ENCODE measurements around the gene ARMC2.
"Not testable (repeated sequence)": the region's sequence is repeated elsewhere in the genome, so short reads cannot be mapped to it uniquely, and the experiment has no call there.

The ARMC2 gene, protein sequence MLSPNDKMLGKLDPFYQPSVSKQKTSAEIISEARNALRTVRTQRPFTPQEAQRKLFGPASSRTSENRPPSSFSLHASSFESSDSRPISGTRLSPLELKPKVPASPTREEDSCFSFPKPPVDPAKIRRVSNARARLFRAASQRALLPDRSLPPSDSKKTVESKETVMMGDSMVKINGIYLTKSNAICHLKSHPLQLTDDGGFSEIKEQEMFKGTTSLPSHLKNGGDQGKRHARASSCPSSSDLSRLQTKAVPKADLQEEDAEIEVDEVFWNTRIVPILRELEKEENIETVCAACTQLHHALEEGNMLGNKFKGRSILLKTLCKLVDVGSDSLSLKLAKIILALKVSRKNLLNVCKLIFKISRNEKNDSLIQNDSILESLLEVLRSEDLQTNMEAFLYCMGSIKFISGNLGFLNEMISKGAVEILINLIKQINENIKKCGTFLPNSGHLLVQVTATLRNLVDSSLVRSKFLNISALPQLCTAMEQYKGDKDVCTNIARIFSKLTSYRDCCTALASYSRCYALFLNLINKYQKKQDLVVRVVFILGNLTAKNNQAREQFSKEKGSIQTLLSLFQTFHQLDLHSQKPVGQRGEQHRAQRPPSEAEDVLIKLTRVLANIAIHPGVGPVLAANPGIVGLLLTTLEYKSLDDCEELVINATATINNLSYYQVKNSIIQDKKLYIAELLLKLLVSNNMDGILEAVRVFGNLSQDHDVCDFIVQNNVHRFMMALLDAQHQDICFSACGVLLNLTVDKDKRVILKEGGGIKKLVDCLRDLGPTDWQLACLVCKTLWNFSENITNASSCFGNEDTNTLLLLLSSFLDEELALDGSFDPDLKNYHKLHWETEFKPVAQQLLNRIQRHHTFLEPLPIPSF

DNA sequence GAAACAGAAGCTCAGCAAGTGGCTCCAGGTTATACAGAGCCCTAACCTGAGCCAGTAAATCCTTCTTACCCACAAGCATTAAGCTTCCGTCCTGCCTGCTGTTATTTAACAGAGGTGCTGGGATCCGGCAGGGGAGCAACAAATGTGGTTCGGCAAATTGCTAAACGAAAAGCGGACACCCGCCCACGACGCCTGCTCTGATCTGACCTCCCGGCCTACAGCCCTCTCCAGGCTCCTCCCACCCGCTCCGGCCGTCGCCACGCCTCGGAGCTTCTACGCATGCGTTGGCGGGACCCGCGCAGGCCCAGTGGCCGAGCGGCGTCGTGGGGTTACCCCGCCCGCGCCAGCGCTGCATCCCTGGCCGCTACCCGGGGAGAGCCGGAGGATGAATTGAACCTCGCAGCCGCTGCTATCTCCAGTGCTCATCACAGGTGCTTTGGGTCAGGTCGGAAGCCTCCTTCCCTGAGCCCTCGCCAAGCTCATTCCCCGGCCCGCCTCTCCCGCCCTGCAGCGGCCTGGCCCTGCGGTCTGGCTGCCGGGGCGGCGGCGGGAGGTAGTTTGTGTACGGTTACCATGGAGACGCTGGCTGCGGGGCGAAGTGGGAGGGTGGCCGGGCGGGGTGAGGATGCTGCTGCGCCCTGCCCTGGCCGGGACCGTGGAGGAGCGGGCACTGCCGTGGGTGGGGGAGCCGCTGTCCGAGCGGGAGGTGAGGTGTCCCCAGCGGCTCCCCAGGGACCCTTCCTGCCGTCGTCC is at the start of gene ARMC2:
TSS of gene ARMC2 (plus strand) at position 307 of the 753 bp plus-strand sequence. CDS start 5,846 bp downstream, outside the sequence.
- DNase-seq = peak; percentile 96

DNA sequence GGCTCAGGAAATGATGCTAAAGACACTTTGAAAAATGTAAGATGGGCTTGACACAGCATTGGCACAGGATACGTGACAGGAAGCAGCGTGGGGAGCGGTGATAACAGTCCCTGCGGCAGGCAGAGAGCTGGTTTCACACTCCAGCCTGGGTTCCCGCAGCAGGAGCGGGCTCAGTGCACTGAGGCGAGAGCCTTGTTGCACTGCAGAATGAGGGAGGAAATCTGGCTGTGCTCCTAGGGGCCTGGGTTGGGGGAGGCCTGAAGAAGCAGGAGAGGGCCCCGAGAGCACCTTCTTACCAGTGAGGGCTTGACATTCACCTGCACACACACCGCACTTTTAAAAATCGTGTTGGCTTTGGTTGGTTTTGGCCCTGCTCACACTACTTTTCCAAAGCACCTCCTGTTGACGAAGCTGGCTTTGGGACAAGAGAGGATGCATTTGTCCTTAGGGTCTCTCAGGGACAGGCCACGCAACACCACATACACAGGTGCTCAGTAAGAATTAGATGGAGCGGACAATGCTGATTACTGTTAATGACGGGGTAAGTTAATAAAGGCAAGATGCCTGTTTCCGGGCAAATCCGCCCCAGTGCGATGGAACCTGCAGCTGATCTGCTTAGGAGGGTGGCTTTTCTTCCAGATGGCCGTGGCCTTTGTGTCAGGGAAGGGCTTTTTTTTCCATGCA is 49.4 kb upstream of the ARMC2 start:
- peak; percentile 54 for DNase-seq

DNA sequence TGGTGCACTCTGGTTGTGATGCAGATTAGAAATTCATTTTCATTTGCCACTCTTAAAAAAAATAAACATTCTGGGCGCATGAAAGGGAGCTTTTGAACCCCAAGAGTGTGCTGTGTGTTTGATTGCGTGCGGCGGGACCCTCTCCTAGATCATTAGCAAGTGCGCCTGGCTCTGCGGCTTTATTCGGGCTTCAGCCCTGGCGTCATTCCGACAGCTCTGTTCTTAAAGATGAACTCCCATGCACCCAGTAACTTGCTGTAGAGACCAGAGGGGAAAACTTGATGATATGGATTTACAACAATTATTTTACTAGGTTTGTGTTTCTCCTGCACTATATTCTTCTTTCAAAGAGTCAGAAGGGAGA is 48.9 kb upstream of the ARMC2 start:
- DNase-seq = no peak

DNA sequence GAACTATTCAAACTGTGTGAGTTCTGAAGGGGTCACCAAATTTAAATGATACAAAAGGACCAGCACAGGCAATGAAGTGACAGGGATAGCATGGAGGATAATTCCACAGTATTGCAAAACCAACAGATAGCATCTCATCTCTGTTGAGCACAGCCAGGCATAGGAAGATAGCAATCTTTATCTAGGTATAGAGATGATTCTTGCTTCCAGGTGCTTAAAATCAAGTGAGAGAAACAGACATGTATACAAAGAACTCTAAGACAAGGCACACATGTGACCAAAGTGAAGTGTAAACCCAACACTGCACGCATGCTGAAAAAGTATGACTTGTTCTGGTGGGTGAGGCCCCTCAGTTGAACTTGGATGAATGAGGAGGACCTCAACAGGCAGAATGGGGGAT is 48.4 kb upstream of the ARMC2 start:
- no peak for DNase-seq

DNA sequence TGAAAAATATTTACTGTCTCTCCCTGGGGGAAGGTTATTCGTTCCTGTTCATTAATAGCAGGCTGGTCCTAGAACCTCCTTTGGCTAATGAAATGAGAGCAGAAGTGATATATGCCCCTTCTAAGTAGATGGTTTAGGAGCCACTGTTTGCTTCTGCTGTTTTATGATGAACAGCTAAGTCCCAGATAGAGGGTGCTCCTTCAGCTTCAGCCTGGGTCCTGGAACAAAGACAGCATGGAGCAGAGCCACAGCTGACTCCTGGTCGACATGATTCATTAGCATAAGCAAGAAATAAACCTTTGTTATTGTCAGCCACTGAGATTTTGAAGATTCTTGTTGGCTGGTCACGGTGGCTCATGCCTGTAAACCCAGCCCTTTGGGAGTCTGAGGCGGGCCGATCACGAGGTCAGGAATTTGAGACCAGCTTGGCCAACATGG is 47.8 kb upstream of the ARMC2 start:
- DNase-seq = no peak

DNA sequence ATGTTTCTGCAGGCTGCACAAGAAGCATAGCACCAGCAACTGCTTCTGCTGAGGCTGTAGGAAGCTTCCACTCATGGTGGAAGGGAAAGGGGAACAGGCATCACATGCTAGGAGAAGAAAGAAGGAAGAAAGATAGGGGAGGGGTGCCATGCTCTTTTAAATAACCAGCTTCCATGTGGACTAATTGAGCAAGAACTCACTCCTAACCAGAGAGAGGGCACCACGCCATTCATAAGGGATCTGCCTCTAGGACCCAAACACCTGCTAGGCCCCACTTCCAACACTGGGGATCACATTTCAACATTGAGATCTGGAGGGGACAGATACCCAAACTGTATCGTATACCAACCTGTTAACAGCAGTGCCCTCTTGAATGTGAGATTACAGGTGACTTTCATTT is 46.9 kb upstream of the ARMC2 start:
- DNase-seq = no peak

DNA sequence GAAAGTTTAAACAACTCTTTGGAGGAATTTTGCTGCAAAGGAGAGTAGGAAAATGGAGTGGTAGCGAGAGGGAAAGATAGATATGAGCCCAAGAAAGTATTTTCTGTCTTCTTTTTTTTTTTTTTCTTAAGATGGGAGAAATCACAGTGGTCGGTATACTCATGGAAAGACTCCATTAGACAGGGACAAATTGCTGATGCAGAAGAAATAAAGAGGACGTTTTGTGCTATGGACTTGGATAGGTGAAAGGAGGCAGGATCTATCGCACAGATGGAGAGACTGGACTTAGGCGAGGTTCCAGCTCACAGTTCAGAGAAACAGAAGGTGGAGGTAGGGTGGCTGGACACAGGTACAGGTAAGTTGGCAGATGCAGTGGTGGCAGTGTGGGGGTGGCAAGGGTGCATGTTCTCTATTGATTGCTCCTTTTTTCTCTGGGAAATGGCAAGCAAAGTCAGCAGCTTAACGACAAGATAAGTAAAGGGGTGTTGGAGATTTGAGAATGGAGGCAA is 44.2 kb upstream of the ARMC2 start:
- DNase-seq = no peak

DNA sequence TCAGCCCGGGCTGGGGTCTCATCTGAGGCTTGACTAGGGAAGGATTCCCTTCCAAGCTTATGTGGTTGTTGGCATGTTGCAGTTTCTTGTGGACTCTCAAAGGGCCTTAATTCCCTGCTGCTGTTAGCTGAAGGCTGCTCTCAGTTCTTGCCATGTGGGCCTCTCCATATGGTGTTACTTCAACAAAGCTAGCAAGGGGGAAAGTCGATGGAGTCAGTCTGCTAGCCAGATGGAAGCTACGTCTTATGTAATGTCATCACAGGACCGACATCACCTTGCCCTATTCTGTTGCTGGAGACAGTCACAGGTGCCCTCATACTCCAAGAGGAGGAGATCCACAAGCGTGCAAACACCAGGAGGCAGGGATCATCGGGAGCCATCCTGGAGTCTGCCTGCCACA is 43.3 kb upstream of the ARMC2 start:
- no peak for DNase-seq

DNA sequence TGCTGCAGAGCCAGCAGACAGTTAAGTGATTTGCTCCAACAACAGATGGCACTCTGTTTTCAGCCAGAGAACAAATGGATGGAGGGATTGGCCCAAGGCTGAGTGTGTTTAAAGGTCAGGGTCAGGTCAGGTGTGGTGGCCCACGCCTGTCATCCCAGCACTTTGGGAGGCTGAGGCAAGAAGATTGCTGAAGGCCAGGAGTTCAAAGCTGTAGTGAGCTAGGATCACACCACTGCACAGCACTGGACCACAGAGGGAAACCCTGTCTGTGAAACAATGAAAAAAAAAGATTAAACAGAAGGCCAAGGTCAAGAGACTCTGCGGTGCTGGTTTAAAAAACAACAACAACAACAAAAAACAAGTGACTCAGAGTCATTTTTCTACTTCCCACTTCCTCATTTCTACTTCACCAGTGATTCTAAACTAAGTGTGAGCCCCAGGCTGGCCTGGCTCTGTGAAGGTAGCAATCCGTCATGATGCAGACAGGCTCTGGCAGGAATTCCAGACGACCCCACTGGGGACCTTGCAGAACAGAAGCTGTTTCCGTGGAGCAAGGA is 42.5 kb upstream of the ARMC2 start:
- no peak for DNase-seq

DNA sequence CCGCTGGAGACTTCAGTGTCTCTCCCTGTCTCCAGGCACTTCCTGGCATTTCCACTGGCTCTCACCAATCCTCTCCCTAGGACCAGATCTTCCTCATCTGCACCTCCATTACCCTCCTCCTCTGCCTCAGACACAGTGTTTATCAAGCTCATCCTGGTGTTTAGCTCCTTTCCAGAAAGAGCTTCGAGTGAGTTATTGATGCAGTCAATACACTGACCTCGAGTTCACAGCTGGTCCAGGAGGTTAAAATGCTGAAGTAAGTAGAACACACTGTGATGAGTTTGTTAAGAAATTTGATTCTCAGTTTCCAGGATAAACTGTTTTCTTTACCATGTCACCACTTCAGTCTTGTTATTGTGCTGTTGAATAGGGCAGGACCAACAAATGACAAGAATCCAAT is 42.1 kb upstream of the ARMC2 start:
- DNase-seq = no peak

DNA sequence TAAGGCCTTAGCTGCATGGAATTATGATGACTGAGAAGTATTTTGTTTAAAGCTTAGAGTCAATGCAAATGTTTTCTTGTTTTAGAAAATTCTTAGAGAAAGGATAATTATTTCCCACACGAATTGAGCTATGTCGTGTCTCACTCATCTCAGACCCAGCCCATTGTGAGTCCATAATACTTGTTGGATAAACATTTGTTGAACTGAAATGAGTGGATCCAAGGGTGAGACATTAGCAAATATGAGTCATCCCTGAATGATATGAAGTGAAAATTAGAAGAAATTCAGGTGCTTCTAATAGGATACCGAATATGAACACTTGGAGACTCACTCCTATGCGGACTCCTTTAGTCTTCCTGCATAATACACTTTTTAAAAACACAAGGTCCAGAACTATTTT is 41.6 kb upstream of the ARMC2 start:
- DNase-seq = no peak

DNA sequence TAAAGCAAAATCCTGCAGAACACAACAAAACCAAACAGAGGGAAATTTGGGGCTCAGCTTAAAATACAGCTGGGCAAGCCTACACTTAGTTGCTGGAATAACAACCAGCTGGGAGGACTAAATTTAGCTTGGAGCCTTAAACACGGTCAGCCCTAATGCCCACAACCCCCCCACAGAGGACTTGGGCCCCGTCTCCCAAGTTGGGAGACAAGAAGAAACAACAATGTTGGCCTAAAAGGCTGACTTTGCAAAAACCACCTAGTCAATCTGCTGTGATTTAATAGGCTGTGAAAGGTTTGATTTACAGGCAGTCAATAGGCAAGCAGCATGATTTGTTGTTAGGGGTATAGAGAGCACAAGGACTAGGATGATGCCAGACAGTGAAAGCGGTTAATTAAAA is 40.3 kb upstream of the ARMC2 start:
- DNase-seq = no peak

DNA sequence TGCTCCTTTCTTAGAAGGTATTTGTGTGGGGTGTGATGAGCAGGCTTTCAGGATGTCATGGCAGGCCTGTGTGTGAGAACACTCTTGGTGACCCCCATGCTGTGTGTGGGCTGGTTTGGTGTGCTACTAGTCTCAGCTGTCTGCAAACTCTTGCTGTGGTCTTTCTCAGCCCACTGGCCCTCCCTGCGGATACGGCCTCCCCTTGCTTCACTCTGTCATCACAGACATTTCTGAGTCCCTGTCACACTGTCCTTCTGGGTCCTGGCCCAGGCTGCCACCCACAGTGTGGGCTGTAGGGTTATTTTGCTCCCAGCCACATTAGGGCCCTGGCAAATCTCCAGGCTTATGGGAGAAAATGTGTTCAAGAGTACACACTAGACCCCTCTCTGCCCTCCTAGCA is 39.0 kb upstream of the ARMC2 start:
- DNase-seq = no peak

DNA sequence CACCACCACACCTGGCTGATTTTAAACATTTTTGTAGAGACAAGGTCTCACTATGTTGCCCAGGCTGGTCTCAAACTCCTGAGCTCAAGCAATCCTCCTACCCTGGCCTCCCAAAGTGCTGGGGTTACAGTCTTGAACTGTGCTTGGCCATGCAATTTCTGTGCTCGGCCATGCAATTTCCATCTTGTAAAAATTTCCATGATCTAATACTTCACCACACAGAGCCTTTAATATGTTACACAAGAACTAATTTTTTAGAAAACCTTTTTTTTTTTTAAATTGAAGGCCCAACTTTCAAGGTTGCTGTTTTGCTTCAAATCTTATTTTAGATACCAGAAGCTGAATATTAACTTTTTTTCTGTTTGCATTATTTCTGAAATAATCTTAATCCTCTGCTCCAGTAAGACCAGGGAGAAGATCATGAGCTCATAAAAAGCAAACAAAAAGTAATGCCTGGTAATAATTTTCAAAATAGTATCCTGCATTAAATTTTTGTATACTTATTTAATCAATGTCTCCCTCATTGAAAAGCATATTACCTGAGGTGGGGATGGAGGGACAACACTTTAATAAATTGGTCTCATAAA is 38.1 kb upstream of the ARMC2 start:
- DNase-seq = no peak

DNA sequence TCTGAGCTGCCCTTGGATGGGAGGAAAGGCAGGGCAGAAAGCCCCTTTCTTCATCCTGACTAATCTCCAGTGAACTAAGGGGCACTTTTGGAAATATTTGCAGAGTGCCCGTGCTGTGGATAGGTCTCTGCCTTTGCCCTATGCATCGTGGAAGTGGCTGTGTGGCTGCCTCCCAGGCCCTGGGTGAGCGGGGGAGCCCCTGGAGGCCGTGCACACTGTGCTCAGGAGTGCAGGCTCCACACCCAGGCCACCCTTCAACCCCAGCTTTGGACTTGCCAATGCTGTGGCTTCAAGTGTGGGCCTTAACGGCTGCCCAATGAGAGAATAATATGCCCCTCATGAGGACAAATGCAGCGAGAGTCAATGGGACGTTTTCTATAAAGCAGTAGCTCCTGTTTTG is 36.7 kb upstream of the ARMC2 start:
- DNase-seq = no peak

DNA sequence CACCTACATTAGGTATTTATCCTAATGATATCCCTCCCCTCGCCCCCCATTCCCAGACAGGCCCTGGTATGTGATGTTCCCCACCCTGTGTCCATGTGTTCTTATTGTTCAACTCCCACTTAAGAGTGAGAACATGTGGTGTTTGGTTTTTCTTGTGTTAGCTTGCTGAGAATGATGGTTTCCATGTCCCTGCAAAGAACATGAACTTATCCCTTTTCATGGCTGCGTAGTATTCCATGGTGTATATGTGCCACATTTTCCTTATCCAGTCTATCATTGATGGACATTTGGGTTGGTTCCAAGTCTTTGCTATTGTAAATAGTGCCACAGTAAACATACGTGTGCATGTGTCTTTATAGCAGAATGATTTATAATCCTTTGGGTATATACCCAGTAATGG is 35.0 kb upstream of the ARMC2 start:
- DNase-seq = not testable (repeated sequence)

DNA sequence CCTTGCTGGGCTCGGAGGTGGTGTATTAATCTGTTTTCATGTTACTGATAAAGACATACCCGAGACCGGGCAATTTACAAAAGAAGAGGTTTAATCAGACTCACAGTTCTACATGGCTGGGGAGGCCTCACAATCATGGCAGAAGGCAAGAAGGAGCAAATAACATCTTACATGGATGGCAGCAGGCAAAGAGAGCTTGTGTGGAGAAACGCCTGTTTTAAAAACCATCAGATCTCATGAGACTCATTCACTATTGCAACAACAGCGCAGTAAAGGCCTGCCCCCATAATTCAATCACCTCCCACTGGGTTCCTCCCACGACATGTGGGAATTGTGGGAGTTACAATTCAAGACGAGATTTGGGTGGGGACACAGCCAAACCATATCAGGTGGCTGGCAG is 30.9 kb upstream of the ARMC2 start:
- DNase-seq = not testable (repeated sequence)

DNA sequence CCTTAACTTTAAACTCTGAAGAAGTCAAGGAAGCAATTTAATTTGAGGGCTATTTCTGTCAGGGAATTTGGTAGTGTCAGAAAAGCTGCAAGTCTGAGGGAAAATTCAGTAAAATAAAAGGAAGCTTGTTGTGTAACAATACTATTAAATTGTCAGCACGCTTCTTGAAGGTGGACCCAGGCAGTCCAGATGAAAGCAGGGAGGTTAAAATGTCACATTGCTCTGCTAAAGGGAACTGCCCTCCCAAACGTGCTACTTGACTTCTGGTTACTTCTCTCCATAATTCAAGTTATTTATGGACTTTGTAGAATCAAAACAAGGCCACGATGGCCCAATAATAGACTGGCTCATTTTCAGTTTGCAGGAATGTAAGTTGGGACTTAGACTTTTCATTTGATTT is 28.2 kb upstream of the ARMC2 start:
- DNase-seq = no peak

DNA sequence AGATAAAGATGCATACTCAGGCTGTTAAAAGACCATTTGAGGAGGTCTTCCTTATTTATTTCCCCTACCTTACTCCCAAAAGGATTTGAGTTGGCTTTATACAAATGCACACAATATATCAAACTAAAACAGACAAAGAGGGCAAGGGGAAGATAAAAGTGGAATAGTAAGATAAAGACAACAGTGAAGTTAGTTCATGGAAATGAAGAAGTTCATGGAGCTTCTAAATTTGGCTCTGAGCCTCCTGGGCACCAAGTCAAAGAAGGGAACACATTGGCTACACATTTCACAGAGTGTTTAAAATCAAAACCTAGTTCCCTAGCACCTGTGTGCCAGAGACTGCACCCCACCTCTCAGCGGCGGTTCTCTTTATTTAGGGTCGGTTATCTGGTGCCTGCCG is 25.8 kb upstream of the ARMC2 start:
- no peak for DNase-seq

DNA sequence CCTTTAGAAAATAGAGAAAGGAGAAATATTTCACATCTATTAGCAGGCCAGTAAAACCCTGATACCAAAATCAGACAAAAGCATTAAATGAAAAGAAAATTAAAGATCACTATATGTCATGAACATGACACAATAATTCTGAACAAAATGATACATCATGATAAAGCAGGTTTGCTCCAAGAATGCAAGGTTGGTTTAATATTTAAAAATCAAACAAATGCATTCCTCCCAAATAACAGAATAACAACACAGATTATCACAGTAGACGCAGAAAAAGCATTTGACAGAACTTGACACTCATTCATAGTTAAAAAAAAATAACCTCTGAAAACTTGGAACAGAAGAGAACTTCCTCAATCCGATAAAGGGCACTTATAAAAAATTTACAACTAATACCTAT is 22.9 kb upstream of the ARMC2 start:
- no peak for DNase-seq

DNA sequence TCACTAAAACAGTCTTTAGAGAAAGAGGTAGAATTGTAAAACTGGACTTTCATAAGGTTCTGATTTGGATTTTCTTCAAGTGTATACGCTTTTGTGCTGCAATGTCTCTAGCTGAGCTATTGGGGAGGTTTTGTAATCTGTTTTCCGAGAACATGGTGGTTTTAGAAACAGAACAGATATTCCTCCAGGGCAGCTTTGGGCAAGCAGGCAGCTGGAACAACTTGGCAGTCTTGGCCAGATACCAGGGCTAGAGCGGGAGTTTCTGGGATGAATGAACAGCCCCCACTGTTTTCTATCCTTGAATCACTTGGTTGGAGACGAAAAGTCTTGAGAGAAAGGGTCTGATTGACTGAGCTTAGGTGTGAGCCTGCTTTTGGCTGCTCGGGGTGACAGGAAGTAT is 17.1 kb upstream of the ARMC2 start:
- no peak for DNase-seq

DNA sequence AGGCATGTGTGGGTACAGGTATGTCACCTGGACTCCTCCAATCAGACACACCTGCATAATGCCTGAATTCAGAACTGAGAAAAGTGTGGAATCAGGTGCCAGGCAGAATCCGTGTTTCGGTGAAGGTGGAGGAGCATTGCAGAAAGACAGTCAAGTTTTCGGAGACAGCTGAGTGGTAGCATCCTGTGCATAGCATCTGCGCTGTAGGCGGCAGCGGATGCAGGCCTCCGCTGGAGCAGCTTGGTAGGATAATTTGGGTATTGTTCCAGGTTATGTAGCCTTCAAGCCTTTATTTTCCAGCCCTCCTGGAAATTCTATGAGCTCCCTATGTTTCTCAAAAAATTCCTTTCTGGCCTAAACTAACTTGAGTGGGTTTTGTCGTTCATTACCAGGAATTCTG is 15.5 kb upstream of the ARMC2 start:
- no peak for DNase-seq

Data from NK-92 treated with Interleukin-12 subunit alpha and Interleukin-12 subunit beta, amount 100 ng/mL, for 24 hours (cell line).